Keratinocyte (primary cell): ENCODE results near the gene MAPRE2.

Source experiments
- CTCF ChIP-seq, 3 experiments: IDR thresholded peaks in 1 of 3; conservative IDR thresholded peaks in 1 of 3; optimal IDR thresholded peaks in 1 of 3; 2 replicates in 2 of 3; 3 replicates in 1 of 3; pipeline versions ENCODE3 to v1.5.1; 2011; ENCODE audit warnings: low read length in 3 of 3, mild to moderate bottlenecking in 3 of 3, moderate library complexity in 2 of 3, control low read depth in 1 of 3, inconsistent platforms in 1 of 3; ENCODE audit not compliant: insufficient read depth in 2 of 3; ENCODE audit errors: extremely low read depth in 1 of 3
- EZH2 ChIP-seq: IDR thresholded peaks from one replicate; pipeline ENCODE4 v1.6.1; 2012; ENCODE audit warnings: inconsistent platforms, mild to moderate bottlenecking, low read length, moderate library complexity

- TF ChIP-seq CTCF (optimal IDR thresholded peaks at IDR 0.05 in 1 of 3, IDR thresholded peaks at IDR 0.05 in 1 of 3, conservative IDR thresholded peaks at IDR 0.05 in 1 of 3; ENCODE audit: extremely low read depth in 1 of 3, insufficient read depth in 2 of 3, low read length in 3 of 3) (no peak), EZH2 (no peak)
Measured at GRCh38 chr18:35134190-35134730, 93.0 kb downstream of the MAPRE2 start.
